ENCODE results near the gene CPSF4.

DNA sequence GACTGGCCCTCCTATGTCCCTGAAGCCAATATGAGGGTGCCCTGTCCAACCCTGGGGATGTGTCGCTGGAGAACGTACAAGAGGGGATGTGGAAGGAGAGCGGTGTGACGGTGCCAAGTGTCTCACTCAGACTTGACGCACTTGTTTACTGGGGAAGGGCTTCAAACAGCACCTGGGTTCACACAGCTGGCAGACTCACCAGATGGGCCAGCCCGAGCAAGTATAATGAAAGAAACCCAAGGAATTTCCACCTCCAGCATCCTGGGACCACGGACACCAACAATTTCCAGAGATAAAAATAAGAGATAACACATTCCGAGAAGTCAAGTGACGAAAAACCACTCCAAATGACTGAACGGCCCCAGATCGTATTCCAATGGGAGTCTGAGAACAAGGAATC, 21.9 kb downstream of the CPSF4 start:
- TF ChIP-seq POLR2AphosphoS5 (IDR thresholded peaks at IDR 0.05): no peak
- TF ChIP-seq, protein P1, sequence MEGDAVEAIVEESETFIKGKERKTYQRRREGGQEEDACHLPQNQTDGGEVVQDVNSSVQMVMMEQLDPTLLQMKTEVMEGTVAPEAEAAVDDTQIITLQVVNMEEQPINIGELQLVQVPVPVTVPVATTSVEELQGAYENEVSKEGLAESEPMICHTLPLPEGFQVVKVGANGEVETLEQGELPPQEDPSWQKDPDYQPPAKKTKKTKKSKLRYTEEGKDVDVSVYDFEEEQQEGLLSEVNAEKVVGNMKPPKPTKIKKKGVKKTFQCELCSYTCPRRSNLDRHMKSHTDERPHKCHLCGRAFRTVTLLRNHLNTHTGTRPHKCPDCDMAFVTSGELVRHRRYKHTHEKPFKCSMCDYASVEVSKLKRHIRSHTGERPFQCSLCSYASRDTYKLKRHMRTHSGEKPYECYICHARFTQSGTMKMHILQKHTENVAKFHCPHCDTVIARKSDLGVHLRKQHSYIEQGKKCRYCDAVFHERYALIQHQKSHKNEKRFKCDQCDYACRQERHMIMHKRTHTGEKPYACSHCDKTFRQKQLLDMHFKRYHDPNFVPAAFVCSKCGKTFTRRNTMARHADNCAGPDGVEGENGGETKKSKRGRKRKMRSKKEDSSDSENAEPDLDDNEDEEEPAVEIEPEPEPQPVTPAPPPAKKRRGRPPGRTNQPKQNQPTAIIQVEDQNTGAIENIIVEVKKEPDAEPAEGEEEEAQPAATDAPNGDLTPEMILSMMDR (IDR thresholded peaks at IDR 0.05): no peak
- no peak for TF ChIP-seq POLR2A (IDR thresholded peaks at IDR 0.05)
